Measurements from ENCODE around the gene DOCK10. TPM values are rescaled to one million over a fixed set of nuclear protein-coding genes. Genes with fewer than 3 reads are reported as not detected.

DOCK10 gene
- total RNA-seq, 2 experiments from 2014 or later = 191 to 198 TPM

- intact Hi-C loops (cut with micrococcal nuclease) = no loop called here
- H3K27ac Mint-ChIP-seq = peak overlapping the region; percentile 43
- CTCF ChIA-PET = interaction anchor here (0.7 to 2.4 kb wide), 4 partner anchors 9 to 49 kb away, joined by 3 to 10 read pairs (median 6); no protein-coding TSS in a partner anchor
- H3K9me3 Mint-ChIP-seq = no peaks in the 10 kb centered on the region
- ATAC-seq = no peak
- peaks cover 82% of the 10 kb centered on the region for H3K4me1 Mint-ChIP-seq (ENCODE audit: low read depth)
- POLR2A ChIA-PET = interaction anchor here (0.7 to 1.5 kb wide), 5 partner anchors 11 to 54 kb away, joined by 3 to 4 read pairs (median 3); no protein-coding TSS in a partner anchor
- H3K27me3 Mint-ChIP-seq = no peaks in the 10 kb centered on the region
- no peak for TF ChIP-seq CTCF (IDR thresholded peaks at IDR 0.05)
- DNase-seq = no peak
- no peak overlapping the region for H3K4me3 Mint-ChIP-seq
- peaks cover 48% of the 10 kb centered on the region for H3K36me3 Mint-ChIP-seq (ENCODE audit: low read depth)
Observed at GRCh38 chr2:224999321-224999720, 42.9 kb downstream of the DOCK10 start.

- Mint-ChIP-seq H3K27ac (peak overlapping the region; percentile 17), H3K9me3 (no peaks in the 10 kb centered on the region)
Observed at GRCh38 chr2:224997802-224998201, 44.5 kb downstream of the DOCK10 start.

GRCh38 chr2:224995419-224995818 lies 46.8 kb downstream of the DOCK10 start:
- no peak overlapping the region for H3K27ac Mint-ChIP-seq
- H3K27me3 Mint-ChIP-seq = no peaks in the 10 kb centered on the region
- H3K4me1 Mint-ChIP-seq (ENCODE audit: low read depth) = peaks cover 70% of the 10 kb centered on the region
- no peak overlapping the region for H3K4me3 Mint-ChIP-seq
- TF ChIP-seq CTCF (IDR thresholded peaks at IDR 0.05) = no peak
- DNase-seq (no peak), ATAC-seq (no peak)
- no peaks in the 10 kb centered on the region for H3K9me3 Mint-ChIP-seq
- CTCF ChIA-PET = interaction anchor here (1.5 to 4.0 kb wide), 2 partner anchors 8 to 68 kb away, joined by 3 to 31 read pairs; no protein-coding TSS in a partner anchor
- POLR2A ChIA-PET = no interaction called here
- intact Hi-C loops (cut with micrococcal nuclease) = no loop called here
- H3K36me3 Mint-ChIP-seq (ENCODE audit: low read depth) = peaks cover 55% of the 10 kb centered on the region

More at GRCh38 chr2:224997802-224998201, 44.5 kb downstream of the DOCK10 start:
- peaks cover 49% of the 10 kb centered on the region for H3K36me3 Mint-ChIP-seq (ENCODE audit: low read depth)
- H3K4me1 Mint-ChIP-seq (ENCODE audit: low read depth) = peaks cover 78% of the 10 kb centered on the region
- TF ChIP-seq CTCF (IDR thresholded peaks at IDR 0.05) = no peak
- H3K4me3 Mint-ChIP-seq = no peak overlapping the region
- intact Hi-C loops (cut with micrococcal nuclease) = no loop called here
- ATAC-seq = peak; percentile 27
- CTCF ChIA-PET = interaction anchor here (2.0 to 2.4 kb wide), 2 partner anchors 9 to 11 kb away, joined by 4 to 10 read pairs; no protein-coding TSS in a partner anchor
- POLR2A ChIA-PET = interaction anchor here (0.6 to 1.5 kb wide), 5 partner anchors 9 to 209 kb away, joined by 3 to 4 read pairs (median 3); no protein-coding TSS in a partner anchor
- no peaks in the 10 kb centered on the region for H3K27me3 Mint-ChIP-seq
- DNase-seq = peak; percentile 56

GRCh38 chr2:224994242-224994823 lies 47.9 kb downstream of the DOCK10 start:
- DNase-seq (no peak), ATAC-seq (no peak)
- intact Hi-C loops (cut with micrococcal nuclease) = no loop called here
- no peak overlapping the region for H3K27ac Mint-ChIP-seq
- H3K4me1 Mint-ChIP-seq (ENCODE audit: low read depth) = peaks cover 70% of the 10 kb centered on the region
- no peaks in the 10 kb centered on the region for H3K9me3 Mint-ChIP-seq
- no peak for TF ChIP-seq CTCF (IDR thresholded peaks at IDR 0.05)
- H3K36me3 Mint-ChIP-seq (ENCODE audit: low read depth) = peaks cover 60% of the 10 kb centered on the region
- ChIA-PET POLR2A (interaction anchor here (0.6 to 0.8 kb wide), 2 partner anchors 35 to 99 kb away, joined by 3 to 4 read pairs; no protein-coding TSS in a partner anchor), CTCF (interaction anchor here (0.8 to 4.0 kb wide), 3 partner anchors 9 to 24 kb away, joined by 3 to 31 read pairs (median 3); no protein-coding TSS in a partner anchor)
- H3K4me3 Mint-ChIP-seq = no peak overlapping the region
- no peaks in the 10 kb centered on the region for H3K27me3 Mint-ChIP-seq

DNA sequence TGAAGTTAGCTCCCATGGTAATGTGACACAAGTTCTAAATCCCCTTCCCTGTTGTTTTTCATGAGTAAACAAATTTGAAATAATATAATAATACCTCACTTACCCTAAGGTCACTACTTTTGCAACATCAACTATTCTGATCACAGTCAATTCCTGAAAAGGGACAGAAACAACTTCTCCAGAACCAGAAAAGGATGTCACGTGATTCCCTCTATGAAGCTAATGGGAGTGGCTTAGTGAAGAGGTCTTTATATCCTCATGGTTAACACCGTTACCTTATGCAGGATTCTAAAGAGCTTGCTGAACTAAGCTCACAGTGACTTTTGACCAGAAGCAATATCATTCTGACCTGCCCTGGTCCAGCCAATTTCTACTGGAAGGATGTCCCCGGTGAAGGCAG lies 51.6 kb downstream of the DOCK10 start:
- H3K9me3 Mint-ChIP-seq = no peaks in the 10 kb centered on the region
- POLR2A ChIA-PET = no interaction called here
- peak overlapping the region; percentile 13 for H3K27ac Mint-ChIP-seq
- no peak for DNase-seq
- H3K4me1 Mint-ChIP-seq (ENCODE audit: low read depth) = peaks cover 79% of the 10 kb centered on the region
- CTCF ChIA-PET = interaction anchor here (6.5 kb wide), 1 partner anchor 12 kb away, joined by 54 read pairs; no protein-coding TSS in a partner anchor
- no peak overlapping the region for H3K4me3 Mint-ChIP-seq
- no peak for ATAC-seq
- intact Hi-C loops (cut with micrococcal nuclease) = no loop called here
- TF ChIP-seq CTCF (IDR thresholded peaks at IDR 0.05) = no peak
- peaks cover 49% of the 10 kb centered on the region for H3K36me3 Mint-ChIP-seq (ENCODE audit: low read depth)
- H3K27me3 Mint-ChIP-seq = no peaks in the 10 kb centered on the region

Measured in activated CD8-positive, alpha-beta T cell treated with anti-CD3 and anti-CD28 coated beads for 36 hours (primary cell).